Gastroesophageal sphincter (tissue), 3 donors: ENCODE measurements around the gene NUDT8.

Experiments
- CTCF ChIP-seq, 4 experiments: fragments of 200-600 bp in 2 of 4; fragments of 450-650 bp in 2 of 4; sonication (generic) in 1 of 4; IDR thresholded peaks; one replicate each; pipeline ENCODE4 v1.5.1; 2017 to 2019; ENCODE audit warnings: antibody characterized with exemption in 4 of 4, mild to moderate bottlenecking in 2 of 4, moderate library complexity in 2 of 4
- POLR2A ChIP-seq, 2 donors: fragments of 450-650 bp; IDR thresholded peaks; one replicate each; pipeline ENCODE4 v1.6.1; 2017; ENCODE audit warnings: antibody characterized with exemption in 2 of 2, mild to moderate bottlenecking in 2 of 2, moderate library complexity in 1 of 2

GRCh38 chr11:67583247-67584204 lies 46.2 kb downstream of the NUDT8 start, which contains the start of gene GSTP1:
- TF ChIP-seq CTCF (IDR thresholded peaks at IDR 0.05) = peak in 3 of 4 experiments; percentile 91 to 95 (median 92)
- TF ChIP-seq POLR2A (IDR thresholded peaks at IDR 0.05) = peak; percentile 94
